22Rv1 (cell line): Measurements from ENCODE around the gene ZNF710.

Experiments
- ZFX ChIP-seq: fragments of 450-650 bp; IDR thresholded peaks from 2 replicates; pipeline ENCODE4 v1.6.1; 2017; ENCODE audit warnings: antibody characterized with exemption, borderline replicate concordance
- TF ChIP-seq, protein P1 (sequence below): fragments of 450-650 bp; IDR thresholded peaks from 2 replicates; pipeline ENCODE4 v1.5.1; 2017; ENCODE audit warnings: mild to moderate bottlenecking

DNA sequence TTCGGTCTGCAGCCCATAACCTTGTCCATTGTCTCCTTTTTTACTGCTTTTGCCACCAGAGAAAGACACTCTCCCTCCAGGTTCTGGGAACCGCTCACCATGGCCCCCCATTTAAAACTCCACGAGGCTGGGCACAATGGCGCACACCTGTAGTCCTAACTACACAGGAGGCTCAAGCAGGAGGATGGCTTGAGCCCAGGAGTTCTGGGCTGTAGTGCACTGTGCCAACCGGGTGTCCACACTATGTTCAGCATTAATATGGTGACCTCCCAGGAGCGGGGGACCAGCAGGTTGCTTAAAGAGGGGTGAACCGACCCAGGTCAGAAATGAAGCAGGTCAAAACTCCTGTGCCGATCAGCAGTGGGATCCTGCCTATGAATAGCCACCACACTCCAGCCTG, 129.2 kb downstream of the ZNF710 start:
- TF ChIP-seq, protein P1, sequence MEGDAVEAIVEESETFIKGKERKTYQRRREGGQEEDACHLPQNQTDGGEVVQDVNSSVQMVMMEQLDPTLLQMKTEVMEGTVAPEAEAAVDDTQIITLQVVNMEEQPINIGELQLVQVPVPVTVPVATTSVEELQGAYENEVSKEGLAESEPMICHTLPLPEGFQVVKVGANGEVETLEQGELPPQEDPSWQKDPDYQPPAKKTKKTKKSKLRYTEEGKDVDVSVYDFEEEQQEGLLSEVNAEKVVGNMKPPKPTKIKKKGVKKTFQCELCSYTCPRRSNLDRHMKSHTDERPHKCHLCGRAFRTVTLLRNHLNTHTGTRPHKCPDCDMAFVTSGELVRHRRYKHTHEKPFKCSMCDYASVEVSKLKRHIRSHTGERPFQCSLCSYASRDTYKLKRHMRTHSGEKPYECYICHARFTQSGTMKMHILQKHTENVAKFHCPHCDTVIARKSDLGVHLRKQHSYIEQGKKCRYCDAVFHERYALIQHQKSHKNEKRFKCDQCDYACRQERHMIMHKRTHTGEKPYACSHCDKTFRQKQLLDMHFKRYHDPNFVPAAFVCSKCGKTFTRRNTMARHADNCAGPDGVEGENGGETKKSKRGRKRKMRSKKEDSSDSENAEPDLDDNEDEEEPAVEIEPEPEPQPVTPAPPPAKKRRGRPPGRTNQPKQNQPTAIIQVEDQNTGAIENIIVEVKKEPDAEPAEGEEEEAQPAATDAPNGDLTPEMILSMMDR: no peak
- TF ChIP-seq ZFX: no peak
